ENCODE measurements around the gene UBAC2. TPM values are rescaled to one million over a fixed set of nuclear protein-coding genes. Genes with fewer than 3 reads are reported as not detected.

UBAC2 gene
- total RNA-seq, 1 experiment from 2014 or later, result 80.3 TPM

- Histone ChIP-seq H3K4me3 (no peak overlapping the region), H3K79me2 (ENCODE audit: low read depth) (no peaks in the 10 kb centered on the region), H4K20me1 (ENCODE audit: insufficient read depth) (no peaks in the 10 kb centered on the region), H3K9me3 (ENCODE audit: insufficient read depth, low read depth) (no peaks in the 10 kb centered on the region), H3F3A (ENCODE audit: insufficient read depth, low read depth) (no peaks in the 10 kb centered on the region), H3K27me3 (ENCODE audit: insufficient read depth, low read depth) (peaks cover 69% of the 10 kb centered on the region), H3K36me3 (ENCODE audit: low read depth) (no peaks in the 10 kb centered on the region), H3K27ac (no peak overlapping the region), H2AFZ (no peak overlapping the region), H3K4me2 (no peak overlapping the region), H3K4me1 (replicated peaks; ENCODE audit: insufficient read depth) (no peaks in the 10 kb centered on the region), H3K9me2 (ENCODE audit: insufficient read depth) (no peaks in the 10 kb centered on the region)
- POLR2A ChIA-PET (ENCODE audit: unreplicated experiment), result no interaction called here
- CTCF ChIA-PET, result no interaction called here
- no TSS peak for BruUV-seq (replicated peaks)
- intact Hi-C loops (cut with micrococcal nuclease; ENCODE audit: unreplicated experiment), result no loop called here
- no peak for TF ChIP-seq CTCF (conservative IDR thresholded peaks at IDR 0.05)
- no peak for TF ChIP-seq EZH2 (IDR thresholded peaks at IDR 0.05; ENCODE audit: low read depth)
- DNase-seq, result no peak
These were observed 215.9 kb downstream of the UBAC2 start for GRCh38 chr13:99416411-99417121.

DNA sequence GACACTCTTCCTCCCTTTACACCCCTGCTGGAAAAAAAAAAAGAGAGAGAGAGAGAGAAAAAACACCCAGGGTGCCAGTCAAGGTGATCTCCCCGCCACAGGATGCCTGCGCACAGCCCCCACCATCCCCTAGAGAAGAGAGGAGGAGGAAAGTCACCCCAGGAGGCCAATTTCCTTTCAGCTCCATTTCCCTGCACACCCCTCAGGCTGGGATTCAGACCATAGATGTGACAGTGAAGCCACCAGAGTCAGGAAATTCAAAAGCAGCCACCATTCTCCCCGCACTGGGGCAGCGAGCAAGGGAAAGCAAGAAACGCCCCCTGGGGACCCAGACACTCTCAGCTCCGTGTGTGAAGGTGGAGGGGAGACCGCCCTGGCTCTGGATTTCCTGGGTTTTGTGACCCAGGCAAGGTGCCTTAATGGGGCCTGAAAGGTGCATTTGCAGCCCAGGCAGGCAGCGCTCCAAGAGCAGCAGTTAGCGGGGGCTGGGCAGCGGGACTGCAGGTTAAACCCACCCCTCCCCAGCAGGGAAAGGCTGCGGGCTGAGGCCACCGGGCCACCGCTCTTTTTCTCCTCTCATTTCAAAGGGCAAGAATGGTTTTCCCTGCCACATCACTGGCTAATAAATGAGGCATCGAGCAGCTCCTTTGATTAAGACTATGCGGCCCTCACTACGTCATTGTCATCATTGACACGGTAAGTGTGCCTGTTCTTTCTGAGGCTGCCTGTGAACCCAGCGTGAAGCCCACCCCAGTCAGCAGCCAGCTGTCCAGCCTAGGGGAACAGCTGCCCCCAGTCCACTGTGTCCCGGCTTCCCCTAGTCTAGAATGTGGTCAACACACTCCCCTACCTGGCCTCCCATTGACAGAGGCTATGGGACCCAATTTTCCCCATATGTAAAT, 216.8 kb downstream of the UBAC2 start:
- Histone ChIP-seq H3K9me2 (ENCODE audit: insufficient read depth) (no peaks in the 10 kb centered on the region), H3F3A (ENCODE audit: insufficient read depth, low read depth) (no peaks in the 10 kb centered on the region), H3K27me3 (ENCODE audit: insufficient read depth, low read depth) (peaks cover 69% of the 10 kb centered on the region), H4K20me1 (ENCODE audit: insufficient read depth) (no peaks in the 10 kb centered on the region), H3K9me3 (ENCODE audit: insufficient read depth, low read depth) (no peaks in the 10 kb centered on the region), H3K36me3 (ENCODE audit: low read depth) (no peaks in the 10 kb centered on the region), H2AFZ (no peak overlapping the region), H3K79me2 (ENCODE audit: low read depth) (no peaks in the 10 kb centered on the region), H3K4me1 (replicated peaks; ENCODE audit: insufficient read depth) (no peaks in the 10 kb centered on the region), H3K4me3 (no peak overlapping the region), H3K4me2 (no peak overlapping the region), H3K27ac (no peak overlapping the region)
- TF ChIP-seq EZH2 (IDR thresholded peaks at IDR 0.05; ENCODE audit: low read depth), result no peak
- no peak for TF ChIP-seq CTCF (conservative IDR thresholded peaks at IDR 0.05)
- BruUV-seq (replicated peaks), result no TSS peak
- no peak for DNase-seq
- intact Hi-C loops (cut with micrococcal nuclease; ENCODE audit: unreplicated experiment), result no loop called here
- ChIA-PET CTCF (no interaction called here), POLR2A (ENCODE audit: unreplicated experiment) (no interaction called here)

GRCh38 chr13:99418103-99418842, 217.6 kb downstream of the UBAC2 start:
- Histone ChIP-seq H3K4me1 (replicated peaks; ENCODE audit: insufficient read depth) (no peaks in the 10 kb centered on the region), H3F3A (ENCODE audit: insufficient read depth, low read depth) (no peaks in the 10 kb centered on the region), H3K27ac (no peak overlapping the region), H4K20me1 (ENCODE audit: insufficient read depth) (no peaks in the 10 kb centered on the region), H2AFZ (no peak overlapping the region), H3K36me3 (ENCODE audit: low read depth) (no peaks in the 10 kb centered on the region), H3K9me2 (ENCODE audit: insufficient read depth) (no peaks in the 10 kb centered on the region), H3K4me2 (no peak overlapping the region), H3K9me3 (ENCODE audit: insufficient read depth, low read depth) (no peaks in the 10 kb centered on the region), H3K4me3 (no peak overlapping the region), H3K79me2 (ENCODE audit: low read depth) (no peaks in the 10 kb centered on the region), H3K27me3 (ENCODE audit: insufficient read depth, low read depth) (peaks cover 68% of the 10 kb centered on the region)
- ChIA-PET CTCF (no interaction called here), POLR2A (ENCODE audit: unreplicated experiment) (no interaction called here)
- TF ChIP-seq EZH2 (IDR thresholded peaks at IDR 0.05; ENCODE audit: low read depth) (no peak), CTCF (conservative IDR thresholded peaks at IDR 0.05) (no peak)
- intact Hi-C loops (cut with micrococcal nuclease; ENCODE audit: unreplicated experiment), result no loop called here
- BruUV-seq (replicated peaks), result no TSS peak
- DNase-seq, result no peak

Data from PC-9 (cell line).